Transverse colon (tissue), 4 donors: ENCODE measurements around the gene CHSY1.

Source experiments
- CTCF ChIP-seq, 5 experiments: fragments of 200-600 bp in 3 of 5; fragments of 450-650 bp in 2 of 5; sonication (generic) in 3 of 5; IDR thresholded peaks; 1 replicate in 2 of 5; 2 replicates in 3 of 5; pipeline ENCODE4 v1.5.1; 2016 to 2017; ENCODE audit warnings: antibody characterized with exemption in 5 of 5, inconsistent platforms in 3 of 5, mild to moderate bottlenecking in 2 of 5, moderate library complexity in 1 of 5
- EP300 ChIP-seq: sonication (generic); formaldehyde crosslinking; IDR thresholded peaks from one replicate; pipeline ENCODE4 v1.6.1; 2017; ENCODE audit warnings: antibody characterized with exemption, low read depth
- POLR2A ChIP-seq: fragments of 450-650 bp; IDR thresholded peaks from one replicate; pipeline ENCODE4 v1.6.1; 2016; ENCODE audit warnings: antibody characterized with exemption, mild to moderate bottlenecking, moderate library complexity
- POLR2AphosphoS5 ChIP-seq, 3 donors: sonication (generic); formaldehyde crosslinking; IDR thresholded peaks; one replicate each; pipeline ENCODE4 v1.6.1; 2016; ENCODE audit warnings: antibody characterized with exemption in 3 of 3

- no peak for TF ChIP-seq EP300
- TF ChIP-seq CTCF (IDR thresholded peaks at IDR 0.05): no peak
- no peak for TF ChIP-seq POLR2AphosphoS5 (IDR thresholded peaks at IDR 0.05)
- TF ChIP-seq POLR2A: no peak
Observed at GRCh38 chr15:101146118-101146702, 105.6 kb downstream of the CHSY1 start.
